K562 (cell line): Measurements from ENCODE around the gene UTP14C. TPM values are rescaled to one million over a fixed set of nuclear protein-coding genes. Genes with fewer than 3 reads are reported as not detected.

Experiments
- CTCF ChIP-seq, 3 experiments: IDR thresholded peaks in 2 of 3; conservative IDR thresholded peaks in 1 of 3; 2 replicates each; pipeline ENCODE4 v1.5.1; 2011 to 2012; ENCODE audit warnings: low read length in 3 of 3, mild to moderate bottlenecking in 3 of 3, control low read depth in 2 of 3, improper control_type of control experiment in 1 of 3, inconsistent platforms in 1 of 3, low read depth in 1 of 3, mixed read lengths in 1 of 3, moderate library complexity in 1 of 3; ENCODE audit not compliant: insufficient read depth in 2 of 3
- UBTF ChIP-seq, 2 experiments: IDR thresholded peaks; 2 replicates each; pipeline ENCODE4 v1.6.1; 2012; ENCODE audit warnings: improper control_type of control experiment in 2 of 2, low read depth in 2 of 2, low read length in 2 of 2, borderline replicate concordance in 1 of 2
- polyA plus RNA-seq, 8 experiments: library from polyadenylated mRNA; depleted of rRNA in 4 of 8; stranded (reverse) in 5 of 8; unstranded in 3 of 8; fragments of >200 nt; fragmentation: Nextera tagmentation in 2 of 8; fragmentation: Illumina TruSeq in 1 of 8; extraction: Ambion mirVana in 2 of 8; extraction: Trizol in 1 of 8; gene quantifications; 2 replicates each; pipeline versions ENCODE4 v1.2.1 to v1.2.3, GENCODE V29; 2011 to 2014; ENCODE audit warnings: inconsistent platforms in 1 of 8, missing spikeins in 1 of 8
- total RNA-seq, 7 experiments: library from RNA; depleted of rRNA in 6 of 7; stranded (reverse); fragments of >200 nt in 6 of 7; fragmentation: Illumina TruSeq in 2 of 7; extraction: Trizol in 2 of 7; gene quantifications; 2 replicates each; pipeline versions ENCODE4 v1.2.1 to v1.2.3, GENCODE V29; 2011 to 2021; ENCODE audit warnings: low replicate concordance in 1 of 7
- TF ChIP-seq, protein P1 (sequence below): fragments of 450-650 bp; IDR thresholded peaks from one replicate; pipeline ENCODE4 v1.6.1; 2018; ENCODE audit warnings: mild to moderate bottlenecking, moderate library complexity; ENCODE audit not compliant: partially characterized antibody

UTP14C gene
- total and polyA plus RNA-seq, 9 of the 15 experiments (the other 6 are each of a cell fraction or from before 2014, with no cell fraction given) = 3.4 to 10.3 (median 6.0) TPM

- TF ChIP-seq, protein P1, sequence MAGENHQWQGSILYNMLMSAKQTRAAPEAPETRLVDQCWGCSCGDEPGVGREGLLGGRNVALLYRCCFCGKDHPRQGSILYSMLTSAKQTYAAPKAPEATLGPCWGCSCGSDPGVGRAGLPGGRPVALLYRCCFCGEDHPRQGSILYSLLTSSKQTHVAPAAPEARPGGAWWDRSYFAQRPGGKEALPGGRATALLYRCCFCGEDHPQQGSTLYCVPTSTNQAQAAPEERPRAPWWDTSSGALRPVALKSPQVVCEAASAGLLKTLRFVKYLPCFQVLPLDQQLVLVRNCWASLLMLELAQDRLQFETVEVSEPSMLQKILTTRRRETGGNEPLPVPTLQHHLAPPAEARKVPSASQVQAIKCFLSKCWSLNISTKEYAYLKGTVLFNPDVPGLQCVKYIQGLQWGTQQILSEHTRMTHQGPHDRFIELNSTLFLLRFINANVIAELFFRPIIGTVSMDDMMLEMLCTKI = no peak
- TF ChIP-seq UBTF (IDR thresholded peaks at IDR 0.05; ENCODE audit: borderline replicate concordance in 1 of 2, low read depth in 2 of 2, low read length in 2 of 2) = peak in 1 of 2 experiments; percentile 24; a peak in 1 of 4 replicates
- TF ChIP-seq CTCF (IDR thresholded peaks at IDR 0.05 in 2 of 3, conservative IDR thresholded peaks at IDR 0.05 in 1 of 3; ENCODE audit: insufficient read depth in 2 of 3, low read depth in 1 of 3, low read length in 3 of 3) = peak; percentile 9 to 33 (median 31); a peak in 3 of 6 replicates
These were observed 28.6 kb upstream of the UTP14C start (continued) for GRCh38 chr13:51995677-51996551.
